Skin epidermis (tissue), 12 donors: Measurements from ENCODE around the gene MAB21L3.

ENCODE experiments used
- H3K27ac ChIP-seq, 21 experiments: fragments of 200-600 bp; sonication (generic) in 11 of 21; one replicate each; pipeline ENCODE4 v1.5.0; 2020; ENCODE audit warnings: mild to moderate bottlenecking in 3 of 21, inconsistent platforms in 2 of 21, moderate library complexity in 2 of 21
- H3K4me3 ChIP-seq, 7 experiments: fragments of 200-600 bp; sonication (generic) in 2 of 7; one replicate each; pipeline ENCODE4 v1.5.0; 2020; ENCODE audit warnings: inconsistent platforms in 2 of 7, mild to moderate bottlenecking in 2 of 7, moderate library complexity in 1 of 7

The MAB21L3 gene

GRCh38 chr1:116106646-116107045 lies 4.6 kb upstream of the MAB21L3 start:
- Histone ChIP-seq H3K27ac (no peak overlapping the region), H3K4me3 (no peak overlapping the region)

- H3K4me3 ChIP-seq, result no peak overlapping the region
- no peak overlapping the region for H3K27ac ChIP-seq
Measured at GRCh38 chr1:116107371-116107770, 3.8 kb upstream of the MAB21L3 start.

- Histone ChIP-seq H3K4me3 (peak overlapping the region in 2 of 7 experiments; percentile 2 to 27), H3K27ac (peak overlapping the region in 17 of 21 experiments; percentile 5 to 75 (median 64))
Measured at GRCh38 chr1:116111524-116112021, 374 bp downstream of the MAB21L3 start.

- H3K4me3 ChIP-seq, result peak overlapping the region in 1 of 7 experiments; percentile 27
- peak overlapping the region in 16 of 21 experiments; percentile 4 to 75 (median 64) for H3K27ac ChIP-seq
Measured at GRCh38 chr1:116112388-116113140, 1.4 kb downstream of the MAB21L3 start.

GRCh38 chr1:116113615-116114014 lies 2.4 kb downstream of the MAB21L3 start:
- Histone ChIP-seq H3K27ac (peak overlapping the region in 2 of 21 experiments; percentile 30 to 35), H3K4me3 (no peak overlapping the region)

GRCh38 chr1:116115476-116116439 lies 4.6 kb downstream of the MAB21L3 start:
- no peak overlapping the region for H3K4me3 ChIP-seq
- no peak overlapping the region for H3K27ac ChIP-seq

GRCh38 chr1:116118471-116118870 lies 7.3 kb downstream of the MAB21L3 start:
- H3K4me3 ChIP-seq, result no peak overlapping the region
- H3K27ac ChIP-seq, result no peak overlapping the region

GRCh38 chr1:116119876-116120275 lies 8.7 kb downstream of the MAB21L3 start:
- H3K4me3 ChIP-seq, result no peak overlapping the region
- H3K27ac ChIP-seq, result no peak overlapping the region

- H3K4me3 ChIP-seq, result no peak overlapping the region
- no peak overlapping the region for H3K27ac ChIP-seq
Measured at GRCh38 chr1:116122955-116123757, 12.0 kb downstream of the MAB21L3 start.

- no peak overlapping the region for H3K4me3 ChIP-seq
- no peak overlapping the region for H3K27ac ChIP-seq
Measured at GRCh38 chr1:116123837-116124533, 12.8 kb downstream of the MAB21L3 start.

- no peak overlapping the region for H3K4me3 ChIP-seq
- H3K27ac ChIP-seq, result no peak overlapping the region
Measured at GRCh38 chr1:116125758-116126157, 14.6 kb downstream of the MAB21L3 start.

GRCh38 chr1:116126281-116126680 lies 15.1 kb downstream of the MAB21L3 start:
- H3K27ac ChIP-seq, result no peak overlapping the region
- H3K4me3 ChIP-seq, result no peak overlapping the region

GRCh38 chr1:116127123-116127847 lies 16.1 kb downstream of the MAB21L3 start:
- Histone ChIP-seq H3K4me3 (no peak overlapping the region), H3K27ac (no peak overlapping the region)

- no peak overlapping the region for H3K4me3 ChIP-seq
- H3K27ac ChIP-seq, result no peak overlapping the region
Measured at GRCh38 chr1:116127848-116128540, 16.8 kb downstream of the MAB21L3 start.

- Histone ChIP-seq H3K4me3 (no peak overlapping the region), H3K27ac (no peak overlapping the region)
Measured at GRCh38 chr1:116128664-116129063, 17.5 kb downstream of the MAB21L3 start.

GRCh38 chr1:116129537-116129936 lies 18.3 kb downstream of the MAB21L3 start:
- H3K4me3 ChIP-seq, result no peak overlapping the region
- H3K27ac ChIP-seq, result no peak overlapping the region

- Histone ChIP-seq H3K4me3 (no peak overlapping the region), H3K27ac (no peak overlapping the region)
Measured at GRCh38 chr1:116130356-116130755, 19.2 kb downstream of the MAB21L3 start.

- Histone ChIP-seq H3K27ac (peak overlapping the region in 2 of 21 experiments; percentile 41 to 42), H3K4me3 (no peak overlapping the region)
Measured at GRCh38 chr1:116131170-116131569, 20.0 kb downstream of the MAB21L3 start.
